ENCODE results near the gene CNN2. TPM values are rescaled to one million over a fixed set of nuclear protein-coding genes. Genes with fewer than 3 reads are reported as not detected.

The CNN2 gene
- total and polyA plus RNA-seq, 3 donors from 2014 or later: 19.1 to 36.4 (median 28.0) TPM

DNA sequence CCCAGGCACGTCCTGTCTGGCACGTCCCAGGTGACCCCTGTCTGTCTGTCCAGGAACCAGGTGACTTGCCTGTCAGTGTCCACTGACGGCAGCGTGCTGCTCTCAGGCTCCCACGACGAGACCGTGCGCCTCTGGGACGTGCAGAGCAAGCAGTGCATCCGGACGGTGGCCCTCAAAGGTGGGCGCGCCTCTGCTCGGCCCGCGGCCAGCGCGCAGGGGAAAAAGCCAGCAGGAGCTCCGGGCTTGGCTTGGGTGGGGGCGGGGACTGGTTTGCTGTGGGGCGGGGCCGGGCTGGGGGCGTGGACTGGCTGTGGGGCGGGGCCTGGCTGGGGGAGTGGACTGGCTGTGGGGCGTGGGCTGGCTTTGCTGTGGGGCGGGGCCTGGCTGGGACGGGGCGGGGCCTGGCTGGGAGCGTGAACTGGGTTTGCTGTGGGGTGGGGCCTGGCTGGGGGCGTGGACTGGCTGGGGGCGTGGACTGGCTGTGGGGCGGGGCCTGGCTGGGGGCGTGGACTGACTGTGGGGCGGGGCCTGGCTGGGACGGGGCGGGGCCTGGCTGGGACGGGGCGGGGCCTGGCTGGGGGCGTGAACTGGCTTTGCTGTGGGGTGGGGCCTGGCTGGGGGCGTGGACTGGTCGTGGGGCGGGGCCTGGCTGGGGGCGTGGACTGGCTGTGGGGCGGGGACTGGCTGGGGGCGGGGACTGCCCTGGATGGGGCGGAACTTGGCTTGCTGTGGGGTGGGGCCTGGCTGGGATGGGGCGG lies 35.1 kb upstream of the CNN2 start:
- intact Hi-C loops (cut with DNase I; ENCODE audit: low total_unique reads): no loop called here
- TF ChIP-seq POLR2A (IDR thresholded peaks at IDR 0.05): no peak
- TF ChIP-seq, protein P1, sequence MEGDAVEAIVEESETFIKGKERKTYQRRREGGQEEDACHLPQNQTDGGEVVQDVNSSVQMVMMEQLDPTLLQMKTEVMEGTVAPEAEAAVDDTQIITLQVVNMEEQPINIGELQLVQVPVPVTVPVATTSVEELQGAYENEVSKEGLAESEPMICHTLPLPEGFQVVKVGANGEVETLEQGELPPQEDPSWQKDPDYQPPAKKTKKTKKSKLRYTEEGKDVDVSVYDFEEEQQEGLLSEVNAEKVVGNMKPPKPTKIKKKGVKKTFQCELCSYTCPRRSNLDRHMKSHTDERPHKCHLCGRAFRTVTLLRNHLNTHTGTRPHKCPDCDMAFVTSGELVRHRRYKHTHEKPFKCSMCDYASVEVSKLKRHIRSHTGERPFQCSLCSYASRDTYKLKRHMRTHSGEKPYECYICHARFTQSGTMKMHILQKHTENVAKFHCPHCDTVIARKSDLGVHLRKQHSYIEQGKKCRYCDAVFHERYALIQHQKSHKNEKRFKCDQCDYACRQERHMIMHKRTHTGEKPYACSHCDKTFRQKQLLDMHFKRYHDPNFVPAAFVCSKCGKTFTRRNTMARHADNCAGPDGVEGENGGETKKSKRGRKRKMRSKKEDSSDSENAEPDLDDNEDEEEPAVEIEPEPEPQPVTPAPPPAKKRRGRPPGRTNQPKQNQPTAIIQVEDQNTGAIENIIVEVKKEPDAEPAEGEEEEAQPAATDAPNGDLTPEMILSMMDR (IDR thresholded peaks at IDR 0.05): no peak
- Histone ChIP-seq H3K9me3 (no peaks in the 10 kb centered on the region), H3K36me3 (ENCODE audit: low read depth, missing control alignments) (no peaks in the 10 kb centered on the region), H3K4me3 (no peak overlapping the region), H3K27me3 (no peaks in the 10 kb centered on the region), H3K27ac (no peak overlapping the region), H3K4me1 (peaks cover 13% of the 10 kb centered on the region)
- 82% methylated on average over 6 of the region's 47 CpGs; no CpG with 5 or more reads in 1 of the 2 donors for WGBS, 2 donors
- DNase-seq: peak; percentile 82

DNA sequence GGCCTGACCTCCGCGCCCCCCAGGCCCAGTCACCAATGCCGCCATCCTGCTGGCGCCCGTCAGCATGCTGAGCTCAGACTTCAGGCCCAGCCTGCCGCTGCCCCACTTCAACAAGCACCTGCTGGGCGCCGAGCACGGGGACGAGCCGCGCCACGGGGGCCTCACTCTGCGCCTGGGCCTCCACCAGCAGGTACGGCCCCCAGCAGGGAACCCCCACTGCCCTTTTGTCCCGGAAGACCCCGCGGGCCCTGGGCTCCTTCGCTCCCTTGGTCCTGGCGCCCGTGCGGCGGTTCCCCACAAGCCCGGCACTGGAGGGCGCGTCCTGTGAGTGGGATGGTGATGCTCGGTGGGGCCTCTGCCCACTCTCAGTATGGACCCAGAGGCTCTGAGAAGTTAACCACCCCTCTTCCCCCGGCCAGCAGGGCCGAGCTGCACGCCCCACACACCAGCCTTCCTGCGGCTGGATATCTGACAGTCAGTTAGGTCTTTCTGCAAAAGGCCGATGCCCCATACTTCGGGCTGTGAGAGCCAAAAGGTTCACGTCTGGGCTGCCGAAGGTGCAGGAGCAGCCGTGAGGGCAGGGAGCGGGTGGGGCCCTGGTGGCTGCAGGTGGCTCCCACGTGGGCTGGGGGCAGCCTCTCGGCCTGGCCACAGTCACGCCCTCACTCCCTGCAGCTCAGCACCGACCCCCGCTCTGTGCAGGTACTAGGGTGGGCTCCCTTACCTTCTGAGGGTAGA lies 34.3 kb upstream of the CNN2 start:
- Histone ChIP-seq H3K27ac (no peak overlapping the region), H3K4me1 (peaks cover 16% of the 10 kb centered on the region), H3K4me3 (peak overlapping the region in 1 of 2 donors; percentile 18), H3K9me3 (no peaks in the 10 kb centered on the region), H3K27me3 (no peaks in the 10 kb centered on the region), H3K36me3 (ENCODE audit: low read depth, missing control alignments) (no peaks in the 10 kb centered on the region)
- intact Hi-C loops (cut with DNase I; ENCODE audit: low total_unique reads): no loop called here
- TF ChIP-seq, protein P1 (IDR thresholded peaks at IDR 0.05): no peak
- TF ChIP-seq POLR2A (IDR thresholded peaks at IDR 0.05): no peak
- 62 to 81% methylated on average over 20 to 32 of the region's 42 CpGs for WGBS, 2 donors
- no peak for DNase-seq

DNA sequence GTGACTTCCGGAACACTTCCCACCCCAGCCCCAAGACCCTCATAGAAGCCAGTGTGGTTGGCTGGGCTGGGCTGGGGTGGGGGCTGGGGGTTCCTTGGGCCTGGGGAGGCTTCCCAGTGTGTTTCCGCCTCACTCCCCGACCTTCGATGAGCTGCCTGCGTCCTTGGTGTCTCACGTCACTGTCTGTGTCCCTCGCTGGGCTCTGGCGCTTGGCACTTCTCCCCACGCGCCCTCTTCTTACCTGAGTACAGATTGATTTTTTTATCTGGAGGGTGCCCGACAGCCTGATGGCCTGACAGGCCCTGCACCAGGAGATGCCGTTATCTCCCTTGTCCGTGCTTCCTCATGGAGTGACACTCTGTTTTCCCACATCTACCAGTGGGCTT lies 33.7 kb upstream of the CNN2 start:
- 88 to 94% methylated on average over 13 of the region's 13 CpGs for WGBS, 2 donors
- DNase-seq: no peak
- Histone ChIP-seq H3K27ac (no peak overlapping the region), H3K9me3 (no peaks in the 10 kb centered on the region), H3K4me3 (no peak overlapping the region), H3K4me1 (peaks cover 16% of the 10 kb centered on the region), H3K27me3 (no peaks in the 10 kb centered on the region), H3K36me3 (ENCODE audit: low read depth, missing control alignments) (no peaks in the 10 kb centered on the region)
- TF ChIP-seq POLR2A (IDR thresholded peaks at IDR 0.05): no peak
- TF ChIP-seq, protein P1 (IDR thresholded peaks at IDR 0.05): no peak
- intact Hi-C loops (cut with DNase I; ENCODE audit: low total_unique reads): no loop called here

DNA sequence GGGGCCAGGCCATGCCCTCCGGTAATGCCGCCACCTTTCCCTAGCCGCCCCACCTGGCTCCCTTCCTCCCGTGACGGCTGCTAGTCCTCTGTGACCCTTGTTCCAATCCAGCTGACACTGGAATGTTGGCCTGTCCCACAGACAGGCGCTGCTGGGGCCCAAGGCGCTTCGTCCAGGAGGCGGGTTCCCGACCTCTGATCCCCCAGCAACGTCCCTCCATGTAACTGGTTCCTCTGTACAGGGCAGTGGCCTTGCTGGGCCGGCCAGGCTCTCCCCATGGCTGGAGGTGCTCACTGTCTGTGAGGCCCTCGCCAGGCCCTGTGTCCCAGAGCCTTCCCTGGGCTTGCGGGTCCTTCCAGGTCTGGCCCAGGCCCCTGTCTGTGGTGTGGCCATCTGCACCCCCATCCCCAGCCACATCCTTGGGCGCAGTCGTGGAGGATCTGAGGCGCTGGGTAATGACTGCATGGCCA lies 33.0 kb upstream of the CNN2 start:
- WGBS, 2 donors: 92 to 93% methylated on average over 8 to 14 of the region's 17 CpGs
- no peak overlapping the region for H3K27ac ChIP-seq
- no peaks in the 10 kb centered on the region for H3K9me3 ChIP-seq
- no peak for DNase-seq
- H3K4me1 ChIP-seq: peaks cover 16% of the 10 kb centered on the region
- no peak overlapping the region for H3K4me3 ChIP-seq
- no peaks in the 10 kb centered on the region for H3K36me3 ChIP-seq (ENCODE audit: low read depth, missing control alignments)
- no peaks in the 10 kb centered on the region for H3K27me3 ChIP-seq
- intact Hi-C loops (cut with DNase I; ENCODE audit: low total_unique reads): no loop called here
- TF ChIP-seq POLR2A (IDR thresholded peaks at IDR 0.05): no peak
- TF ChIP-seq, protein P1 (IDR thresholded peaks at IDR 0.05): no peak
